PC-9 (cell line): ENCODE results near the gene SDK1. TPM values are rescaled to one million over a fixed set of nuclear protein-coding genes. Genes with fewer than 3 reads are reported as not detected.

Experiments used
- BruUV-seq: library from RNA; stranded (reverse); fragments of 400-500 nt; replicated peaks from 2 replicates; lab custom pipeline; 2021; lab: Mats Ljungman, UMichigan
- CTCF ChIA-PET: fragments of 300-600 bp; sonication (Branson Sonifier 250); formaldehyde crosslinking; loops from one replicate; lab custom pipeline; 2022; ENCODE audit warnings: antibody characterized with exemption; lab: Charles Lee
- POLR2A ChIA-PET: fragments of 300-600 bp; sonication (Branson Sonifier 250); formaldehyde crosslinking; loops from one replicate; lab custom pipeline; 2022; ENCODE audit warnings: antibody characterized with exemption; ENCODE audit not compliant: unreplicated experiment; lab: Charles Lee
- DNase-seq, 2 experiments: peaks; one replicate each; pipeline versions ENCODE4 v3.0.0 to v3.0.0-alpha.2; 2015 to 2022; ENCODE audit warnings: mixed read lengths in 1 of 2
- H2AFZ ChIP-seq: fragments of 200-600 bp; sonication (generic); 2 replicates; pipeline ENCODE4 v1.8.1; 2017; ENCODE audit warnings: antibody characterized with exemption
- H3F3A ChIP-seq: fragments of 200-600 bp; sonication (generic); 2 replicates; pipeline ENCODE4 v1.8.1; 2017; ENCODE audit warnings: antibody characterized with exemption, mild to moderate bottlenecking, low read depth; ENCODE audit not compliant: insufficient read depth
- H3K27ac ChIP-seq: fragments of 200-600 bp; sonication (generic); 2 replicates; pipeline ENCODE4 v1.6.1; 2016; ENCODE audit warnings: mixed run types
- H3K27me3 ChIP-seq: fragments of 200-600 bp; sonication (generic); 2 replicates; pipeline ENCODE4 v1.6.1; 2016; ENCODE audit warnings: low read depth, mixed run types; ENCODE audit not compliant: insufficient read depth
- H3K36me3 ChIP-seq: fragments of 200-600 bp; sonication (generic); 2 replicates; pipeline ENCODE4 v1.6.1; 2016; ENCODE audit warnings: low read depth, mixed run types
- H3K4me1 ChIP-seq: fragments of 200-600 bp; sonication (generic); replicated peaks from 2 replicates; pipeline ENCODE4 v1.6.1; 2016; ENCODE audit warnings: mixed run types; ENCODE audit not compliant: insufficient read depth
- H3K4me2 ChIP-seq: fragments of 200-600 bp; sonication (generic); 2 replicates; pipeline ENCODE4 v1.6.1; 2017; ENCODE audit warnings: mixed run types
- H3K4me3 ChIP-seq: fragments of 200-600 bp; sonication (generic); 2 replicates; pipeline ENCODE4 v1.6.1; 2016; ENCODE audit warnings: mixed run types
- H3K79me2 ChIP-seq: fragments of 200-600 bp; sonication (generic); 2 replicates; pipeline ENCODE4 v1.6.1; 2017; ENCODE audit warnings: low read depth, mixed run types
- H3K9me2 ChIP-seq: fragments of 200-600 bp; sonication (generic); 2 replicates; pipeline ENCODE4 v1.8.1; 2017; ENCODE audit warnings: mild to moderate bottlenecking; ENCODE audit not compliant: insufficient read depth
- H3K9me3 ChIP-seq: fragments of 200-600 bp; sonication (generic); 2 replicates; pipeline ENCODE4 v1.8.1; 2016; ENCODE audit warnings: low read depth; ENCODE audit not compliant: insufficient read depth
- H4K20me1 ChIP-seq: fragments of 200-600 bp; sonication (generic); 2 replicates; pipeline ENCODE4 v1.8.1; 2017; ENCODE audit not compliant: insufficient read depth
- CTCF ChIP-seq: fragments of 200-600 bp; sonication (generic); conservative IDR thresholded peaks from 2 replicates; pipeline ENCODE4 v1.6.1; 2017; ENCODE audit warnings: mixed run types, antibody characterized with exemption, mild to moderate bottlenecking, moderate library complexity
- EZH2 ChIP-seq: fragments of 200-600 bp; sonication (generic); IDR thresholded peaks from 2 replicates; pipeline ENCODE4 v1.8.0; 2017; ENCODE audit warnings: antibody characterized with exemption, low read depth
- intact Hi-C: fragments of 100-400 bp; cut with micrococcal nuclease; formaldehyde crosslinking; loops from one replicate; pipeline ENCODE4 v1.10.0; 2022; ENCODE audit not compliant: unreplicated experiment
- total RNA-seq: library from RNA; stranded (reverse); gene quantifications from 2 replicates; pipeline ENCODE4 v1.2.3, GENCODE V29; 2021

The SDK1 gene
- total RNA-seq, 1 experiment from 2014 or later: not detected

- no peak overlapping the region for H3K4me2 ChIP-seq
- H3K4me1 ChIP-seq: no peaks in the 10 kb centered on the region
- ChIA-PET POLR2A (no interaction called here), CTCF (no interaction called here)
- H3K9me2 ChIP-seq: no peaks in the 10 kb centered on the region
- peaks cover 98% of the 10 kb centered on the region for H3K27me3 ChIP-seq
- H3K79me2 ChIP-seq: no peaks in the 10 kb centered on the region
- no TSS peak for BruUV-seq
- intact Hi-C loops: no loop called here
- H3K4me3 ChIP-seq: no peak overlapping the region
- no peak for TF ChIP-seq CTCF
- TF ChIP-seq EZH2: no peak
- H3K27ac ChIP-seq: no peak overlapping the region
- no peaks in the 10 kb centered on the region for H3K36me3 ChIP-seq
- H3K9me3 ChIP-seq: no peaks in the 10 kb centered on the region
- no peak for DNase-seq
- no peak overlapping the region for H2AFZ ChIP-seq
- no peaks in the 10 kb centered on the region for H4K20me1 ChIP-seq
- H3F3A ChIP-seq: no peaks in the 10 kb centered on the region
These were observed 722.5 kb downstream of the SDK1 start for GRCh38 chr7:4023502-4023901.

GRCh38 chr7:4024133-4024532, 723.1 kb downstream of the SDK1 start:
- H3K27me3 ChIP-seq: peaks cover 94% of the 10 kb centered on the region
- H3K9me3 ChIP-seq: no peaks in the 10 kb centered on the region
- no peaks in the 10 kb centered on the region for H3K9me2 ChIP-seq
- no peak overlapping the region for H3K27ac ChIP-seq
- no peak overlapping the region for H2AFZ ChIP-seq
- intact Hi-C loops: no loop called here
- H3K4me3 ChIP-seq: no peak overlapping the region
- no peaks in the 10 kb centered on the region for H3K4me1 ChIP-seq
- no peak for DNase-seq
- H3K79me2 ChIP-seq: no peaks in the 10 kb centered on the region
- H3K36me3 ChIP-seq: no peaks in the 10 kb centered on the region
- no peaks in the 10 kb centered on the region for H3F3A ChIP-seq
- BruUV-seq: no TSS peak
- no peak overlapping the region for H3K4me2 ChIP-seq
- TF ChIP-seq CTCF: no peak
- no peak for TF ChIP-seq EZH2
- no peaks in the 10 kb centered on the region for H4K20me1 ChIP-seq
- ChIA-PET POLR2A (no interaction called here), CTCF (no interaction called here)

- Histone ChIP-seq H4K20me1 (no peaks in the 10 kb centered on the region), H3K9me3 (no peaks in the 10 kb centered on the region), H3K36me3 (no peaks in the 10 kb centered on the region), H3K9me2 (no peaks in the 10 kb centered on the region; the same call in 1 of the 2 replicates), H3K4me1 (no peaks in the 10 kb centered on the region), H3K27me3 (peaks cover 93% of the 10 kb centered on the region), H3K4me2 (no peak overlapping the region), H3K4me3 (no peak overlapping the region), H3K79me2 (no peaks in the 10 kb centered on the region), H3F3A (no peaks in the 10 kb centered on the region), H2AFZ (no peak overlapping the region), H3K27ac (no peak overlapping the region)
- POLR2A ChIA-PET: no interaction called here
- CTCF ChIA-PET: no interaction called here
- BruUV-seq: no TSS peak
- intact Hi-C loops: no loop called here
- DNase-seq: no peak
- no peak for TF ChIP-seq CTCF
- TF ChIP-seq EZH2: no peak
These were observed 723.8 kb downstream of the SDK1 start for GRCh38 chr7:4024806-4025205.
